G401 (cell line): Measurements from ENCODE around the gene MAGEA3. TPM values are rescaled to one million over a fixed set of nuclear protein-coding genes. Genes with fewer than 3 reads are reported as not detected.
"Not testable (repeated sequence)": the region's sequence is repeated elsewhere in the genome, so short reads cannot be mapped to it uniquely, and the experiment has no call there.

ENCODE experiments used
- DNase-seq: peaks from one replicate; pipeline ENCODE4 v3.0.0-alpha.2; 2015; ENCODE audit warnings: low spot score
- in situ Hi-C: cut with HindIII; loops from 2 replicates; pipeline ENCODE4 v1.10.0; 2016; ENCODE audit warnings: low sequenced_read_pairs, mixed read lengths
- total RNA-seq: library from RNA; depleted of rRNA; stranded (reverse); fragments of >200 nt; shearing (Covaris generic); gene quantifications from 2 replicates; pipeline ENCODE4 v1.2.3, GENCODE V29; 2014; rRNA removed

Gene MAGEA3
- total RNA-seq: not detected in 2 replicates

- in situ Hi-C loops, DNase-seq: not testable (repeated sequence)
Measured at GRCh38 chrX:152697952-152698931, at the start of gene MAGEA3. Gene MAGEA3 (plus strand): TSS chrX:152698794. CDS start chrX:152700833, 2,039 bp downstream.

GRCh38 chrX:152652060-152652459, 46.5 kb upstream of the MAGEA3 start:
- in situ Hi-C loops: no loop called here
- DNase-seq: no peak

- DNase-seq: no peak
- in situ Hi-C loops: no loop called here
Measured at GRCh38 chrX:152652467-152652866, 46.1 kb upstream of the MAGEA3 start.

- in situ Hi-C loops: no loop called here
- DNase-seq: no peak
Measured at GRCh38 chrX:152656087-152656486, 42.5 kb upstream of the MAGEA3 start.

- DNase-seq: no peak
- in situ Hi-C loops: no loop called here
Measured at GRCh38 chrX:152656890-152657289, 41.7 kb upstream of the MAGEA3 start.

GRCh38 chrX:152658302-152658701, 40.3 kb upstream of the MAGEA3 start:
- in situ Hi-C loops: no loop called here
- DNase-seq: no peak

GRCh38 chrX:152663086-152663485, 35.5 kb upstream of the MAGEA3 start:
- no peak for DNase-seq
- in situ Hi-C loops: no loop called here

GRCh38 chrX:152674135-152674534, 24.5 kb upstream of the MAGEA3 start:
- in situ Hi-C loops: no loop called here
- DNase-seq: no peak

GRCh38 chrX:152674652-152675051, 23.9 kb upstream of the MAGEA3 start:
- in situ Hi-C loops, DNase-seq: not testable (repeated sequence)

- in situ Hi-C loops: not testable (repeated sequence)
Measured at GRCh38 chrX:152681012-152681411, 17.6 kb upstream of the MAGEA3 start.

GRCh38 chrX:152700390-152700789, 1.8 kb downstream of the MAGEA3 start:
- DNase-seq, in situ Hi-C loops: not testable (repeated sequence)

More at GRCh38 chrX:152681012-152681411, 17.6 kb upstream of the MAGEA3 start:
- not testable (repeated sequence) for DNase-seq

- in situ Hi-C loops, DNase-seq: not testable (repeated sequence)
Measured at GRCh38 chrX:152706500-152706899, 7.9 kb downstream of the MAGEA3 start.

GRCh38 chrX:152709173-152709572, 10.6 kb downstream of the MAGEA3 start, which contains the start of gene CSAG2:
Gene CSAG2 (minus strand): TSS chrX:152709273. CDS start chrX:152709112, 161 bp downstream.
- DNase-seq, in situ Hi-C loops: not testable (repeated sequence)

GRCh38 chrX:152713195-152713594, 14.6 kb downstream of the MAGEA3 start:
- in situ Hi-C loops: not testable (repeated sequence)

GRCh38 chrX:152713815-152714787, 15.5 kb downstream of the MAGEA3 start, which contains the start of gene MAGEA2B:
Gene MAGEA2B (plus strand): TSS chrX:152714628. CDS start chrX:152717107, 2,479 bp downstream.
- in situ Hi-C loops, DNase-seq: not testable (repeated sequence)

More at GRCh38 chrX:152713195-152713594, 14.6 kb downstream of the MAGEA3 start:
- DNase-seq: not testable (repeated sequence)

GRCh38 chrX:152725409-152725808, 26.8 kb downstream of the MAGEA3 start:
- in situ Hi-C loops: no loop called here
- no peak for DNase-seq

GRCh38 chrX:152733261-152733975, 34.8 kb downstream of the MAGEA3 start, which contains the start of the genes CSAG1 and MAGEA12:
Gene CSAG1 (minus strand): TSS chrX:152733721. CDS start chrX:152732460, 1,261 bp downstream.
Gene MAGEA12 (plus strand): TSS chrX:152733757. CDS start chrX:152736162, 2,405 bp downstream.
- DNase-seq: no peak
- in situ Hi-C loops: no loop called here
